Ishikawa (cell line): Measurements from ENCODE around the gene CADM2.

ENCODE experiments used
- CEBPB ChIP-seq: IDR thresholded peaks from 2 replicates; pipeline ENCODE4 v1.6.1; 2012
- CREB1 ChIP-seq: IDR thresholded peaks from 2 replicates; pipeline ENCODE4 v1.6.1; 2012; ENCODE audit warnings: low read depth
- EGR1 ChIP-seq: IDR thresholded peaks from 2 replicates; pipeline ENCODE4 v1.6.1; 2012
- EP300 ChIP-seq: IDR thresholded peaks from 2 replicates; pipeline ENCODE4 v1.6.1; 2012; ENCODE audit warnings: borderline replicate concordance
- FOXM1 ChIP-seq: IDR thresholded peaks from 2 replicates; pipeline ENCODE4 v1.6.1; 2012; ENCODE audit warnings: low read depth, borderline replicate concordance
- MAX ChIP-seq: IDR thresholded peaks from 2 replicates; pipeline ENCODE4 v1.6.1; 2012
- NFIC ChIP-seq: IDR thresholded peaks from 2 replicates; pipeline ENCODE4 v1.6.1; 2012
- RAD21 ChIP-seq: IDR thresholded peaks from 2 replicates; pipeline ENCODE4 v1.6.1; 2012; ENCODE audit warnings: low read depth
- REST ChIP-seq: IDR thresholded peaks from 2 replicates; pipeline ENCODE4 v1.6.1; 2012; ENCODE audit warnings: low read depth, mild to moderate bottlenecking
- TAF1 ChIP-seq: IDR thresholded peaks from 2 replicates; pipeline ENCODE4 v1.6.1; 2012; ENCODE audit warnings: low read depth, mild to moderate bottlenecking
- TCF12 ChIP-seq: IDR thresholded peaks from 2 replicates; pipeline ENCODE4 v1.6.1; 2012; ENCODE audit warnings: low read depth
- TEAD4 ChIP-seq: IDR thresholded peaks from 2 replicates; pipeline ENCODE4 v1.6.1; 2012
- USF1 ChIP-seq: IDR thresholded peaks from 2 replicates; pipeline ENCODE4 v1.6.1; 2012
- YY1 ChIP-seq: IDR thresholded peaks from 2 replicates; pipeline ENCODE4 v1.6.1; 2012; ENCODE audit warnings: low read depth
- ZBTB7A ChIP-seq: IDR thresholded peaks from 2 replicates; pipeline ENCODE4 v1.6.1; 2012; ENCODE audit warnings: low read depth

Gene CADM2

GRCh38 chr3:85721409-85722145, 762.8 kb downstream of the CADM2 start:
- TF ChIP-seq TEAD4 = no peak
- no peak for TF ChIP-seq CREB1
- no peak for TF ChIP-seq USF1
- TF ChIP-seq NFIC = no peak
- TF ChIP-seq TAF1 = no peak
- TF ChIP-seq TCF12 = no peak
- TF ChIP-seq YY1 = no peak
- TF ChIP-seq MAX = no peak
- no peak for TF ChIP-seq ZBTB7A
- no peak for TF ChIP-seq REST
- TF ChIP-seq CEBPB = no peak
- no peak for TF ChIP-seq RAD21
- no peak for TF ChIP-seq FOXM1
- TF ChIP-seq EGR1 = no peak

- TF ChIP-seq EP300 = no peak
- no peak for TF ChIP-seq EGR1
- no peak for TF ChIP-seq REST
- no peak for TF ChIP-seq FOXM1
- TF ChIP-seq TEAD4 = no peak
- TF ChIP-seq RAD21 = no peak
- no peak for TF ChIP-seq NFIC
- TF ChIP-seq ZBTB7A = no peak
- no peak for TF ChIP-seq TAF1
- no peak for TF ChIP-seq CEBPB
- no peak for TF ChIP-seq TCF12
- TF ChIP-seq CREB1 = no peak
- TF ChIP-seq USF1 = no peak
Measured at GRCh38 chr3:85725809-85726208, 767.0 kb downstream of the CADM2 start.

GRCh38 chr3:85726241-85726640, 767.5 kb downstream of the CADM2 start:
- no peak for TF ChIP-seq REST
- TF ChIP-seq ZBTB7A = no peak
- TF ChIP-seq EP300 = no peak
- TF ChIP-seq MAX = no peak
- no peak for TF ChIP-seq RAD21
- no peak for TF ChIP-seq TEAD4
- TF ChIP-seq CEBPB = no peak
- TF ChIP-seq USF1 = no peak
- TF ChIP-seq TCF12 = no peak
- no peak for TF ChIP-seq TAF1
- no peak for TF ChIP-seq YY1

- TF ChIP-seq EGR1 (no peak), RAD21 (no peak), MAX (no peak), YY1 (no peak)
Measured at GRCh38 chr3:85737846-85738245, 779.1 kb downstream of the CADM2 start.
